ENCODE data around the gene PHF21B. TPM values are rescaled to one million over a fixed set of nuclear protein-coding genes. Genes with fewer than 3 reads are reported as not detected.
"Not testable (repeated sequence)": the region's sequence is repeated elsewhere in the genome, so short reads cannot be mapped to it uniquely, and the experiment has no call there.

The PHF21B gene
- total RNA-seq, 3 donors from 2014 or later (not counting 1 experiment from before 2014, with no cell fraction given), result not detected

DNA sequence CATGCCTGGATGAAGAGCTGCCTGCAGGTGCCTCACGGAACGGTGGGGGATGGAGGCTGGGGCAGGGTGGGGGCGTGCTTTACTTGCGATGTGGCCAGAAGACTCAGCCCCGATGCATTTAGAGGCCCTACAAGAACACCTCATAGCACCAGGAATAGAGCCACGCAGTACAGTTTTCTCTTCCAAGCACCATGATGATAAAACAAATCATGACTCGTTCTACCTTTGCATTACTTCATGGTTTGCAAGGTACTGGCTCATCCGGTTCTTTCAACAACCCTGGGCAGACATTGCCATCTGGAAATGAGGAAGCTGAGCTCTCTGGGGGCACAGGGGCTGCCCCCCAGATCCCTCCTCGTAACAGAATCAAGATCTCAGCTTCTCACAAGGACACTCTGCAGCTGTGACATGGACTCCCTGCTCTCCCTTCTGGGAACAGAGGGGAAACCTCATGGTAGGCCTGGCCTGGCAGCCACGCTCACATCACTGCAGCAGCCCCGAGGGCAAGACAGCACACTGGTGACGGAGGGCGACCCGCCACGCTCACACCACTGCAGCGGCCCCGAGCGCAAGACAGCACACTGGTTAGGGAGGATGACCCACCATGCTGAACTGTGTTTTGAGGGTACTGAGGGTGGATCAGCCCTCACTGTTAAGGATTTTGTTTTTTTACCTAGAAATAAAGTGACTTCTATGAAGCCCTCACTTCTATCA, 46.9 kb downstream of the PHF21B start:
- WGBS (ENCODE audit: insufficient coverage), result 90% methylated on average over 18 of the region's 18 CpGs

DNA sequence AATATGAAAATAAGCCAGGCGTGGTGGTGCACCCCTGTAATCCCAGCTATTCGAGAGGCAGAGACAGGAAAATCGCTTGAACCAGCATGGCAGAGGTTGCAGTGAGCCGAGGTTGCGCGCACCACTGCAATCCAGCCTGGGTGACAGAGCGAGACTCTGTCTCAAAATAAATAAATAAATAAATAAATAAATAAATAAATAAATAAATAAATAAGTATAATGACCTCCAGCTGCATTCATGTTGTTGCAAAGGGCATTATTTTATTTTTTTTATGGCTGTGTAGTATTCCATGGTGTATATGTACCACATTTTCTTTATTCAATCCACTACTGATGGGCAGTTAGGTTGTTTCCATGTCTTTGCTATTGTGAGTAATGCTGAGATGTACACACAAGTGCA, 48.1 kb downstream of the PHF21B start:
- WGBS (ENCODE audit: insufficient coverage), result 92% methylated on average over 4 of the region's 7 CpGs
- DNase-seq; H3K9me3 Mint-ChIP-seq; intact Hi-C loops (cut with micrococcal nuclease); H3K36me3 ChIP-seq (ENCODE audit: control insufficient read depth, insufficient read depth, low read length); H3K4me1 Mint-ChIP-seq; H3K4me3 ChIP-seq (ENCODE audit: low read length); H3K27me3 Mint-ChIP-seq (ENCODE audit: low read depth in 2 of 2); H3K9me3 ChIP-seq (ENCODE audit: control insufficient read depth, insufficient read depth, low read length); H3K4me3 Mint-ChIP-seq; H3K4me1 ChIP-seq (ENCODE audit: control insufficient read depth, insufficient read depth, low read length); H3K27ac ChIP-seq (ENCODE audit: low read length); H3K27me3 ChIP-seq (ENCODE audit: control insufficient read depth, insufficient read depth, low read length); H3K36me3 Mint-ChIP-seq; ATAC-seq; H3K27ac Mint-ChIP-seq: not testable (repeated sequence)

More for the DNA sequence above, 46.9 kb downstream of the PHF21B start:
- TF ChIP-seq, protein P1, sequence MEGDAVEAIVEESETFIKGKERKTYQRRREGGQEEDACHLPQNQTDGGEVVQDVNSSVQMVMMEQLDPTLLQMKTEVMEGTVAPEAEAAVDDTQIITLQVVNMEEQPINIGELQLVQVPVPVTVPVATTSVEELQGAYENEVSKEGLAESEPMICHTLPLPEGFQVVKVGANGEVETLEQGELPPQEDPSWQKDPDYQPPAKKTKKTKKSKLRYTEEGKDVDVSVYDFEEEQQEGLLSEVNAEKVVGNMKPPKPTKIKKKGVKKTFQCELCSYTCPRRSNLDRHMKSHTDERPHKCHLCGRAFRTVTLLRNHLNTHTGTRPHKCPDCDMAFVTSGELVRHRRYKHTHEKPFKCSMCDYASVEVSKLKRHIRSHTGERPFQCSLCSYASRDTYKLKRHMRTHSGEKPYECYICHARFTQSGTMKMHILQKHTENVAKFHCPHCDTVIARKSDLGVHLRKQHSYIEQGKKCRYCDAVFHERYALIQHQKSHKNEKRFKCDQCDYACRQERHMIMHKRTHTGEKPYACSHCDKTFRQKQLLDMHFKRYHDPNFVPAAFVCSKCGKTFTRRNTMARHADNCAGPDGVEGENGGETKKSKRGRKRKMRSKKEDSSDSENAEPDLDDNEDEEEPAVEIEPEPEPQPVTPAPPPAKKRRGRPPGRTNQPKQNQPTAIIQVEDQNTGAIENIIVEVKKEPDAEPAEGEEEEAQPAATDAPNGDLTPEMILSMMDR (IDR thresholded peaks at IDR 0.05), result no peak
- H3K27me3 ChIP-seq (ENCODE audit: control insufficient read depth, insufficient read depth, low read length), result no peaks in the 10 kb centered on the region
- H3K4me1 ChIP-seq (ENCODE audit: control insufficient read depth, insufficient read depth, low read length), result no peaks in the 10 kb centered on the region
- no peak for ATAC-seq
- no peaks in the 10 kb centered on the region for H3K9me3 ChIP-seq (ENCODE audit: control insufficient read depth, insufficient read depth, low read length)
- no peak for DNase-seq
- Mint-ChIP-seq H3K9me3 (no peaks in the 10 kb centered on the region), H3K4me1 (no peaks in the 10 kb centered on the region), H3K36me3 (no peaks in the 10 kb centered on the region), H3K27ac (no peak overlapping the region), H3K27me3 (ENCODE audit: low read depth in 2 of 2) (peaks cover 0 to 10% of the 10 kb centered on the region in 2 donors), H3K4me3 (no peak overlapping the region)
- intact Hi-C loops (cut with micrococcal nuclease), result no loop called here
- no peak overlapping the region for H3K27ac ChIP-seq (ENCODE audit: low read length)
- no peak overlapping the region for H3K4me3 ChIP-seq (ENCODE audit: low read length)
- no peaks in the 10 kb centered on the region for H3K36me3 ChIP-seq (ENCODE audit: control insufficient read depth, insufficient read depth, low read length)

DNA sequence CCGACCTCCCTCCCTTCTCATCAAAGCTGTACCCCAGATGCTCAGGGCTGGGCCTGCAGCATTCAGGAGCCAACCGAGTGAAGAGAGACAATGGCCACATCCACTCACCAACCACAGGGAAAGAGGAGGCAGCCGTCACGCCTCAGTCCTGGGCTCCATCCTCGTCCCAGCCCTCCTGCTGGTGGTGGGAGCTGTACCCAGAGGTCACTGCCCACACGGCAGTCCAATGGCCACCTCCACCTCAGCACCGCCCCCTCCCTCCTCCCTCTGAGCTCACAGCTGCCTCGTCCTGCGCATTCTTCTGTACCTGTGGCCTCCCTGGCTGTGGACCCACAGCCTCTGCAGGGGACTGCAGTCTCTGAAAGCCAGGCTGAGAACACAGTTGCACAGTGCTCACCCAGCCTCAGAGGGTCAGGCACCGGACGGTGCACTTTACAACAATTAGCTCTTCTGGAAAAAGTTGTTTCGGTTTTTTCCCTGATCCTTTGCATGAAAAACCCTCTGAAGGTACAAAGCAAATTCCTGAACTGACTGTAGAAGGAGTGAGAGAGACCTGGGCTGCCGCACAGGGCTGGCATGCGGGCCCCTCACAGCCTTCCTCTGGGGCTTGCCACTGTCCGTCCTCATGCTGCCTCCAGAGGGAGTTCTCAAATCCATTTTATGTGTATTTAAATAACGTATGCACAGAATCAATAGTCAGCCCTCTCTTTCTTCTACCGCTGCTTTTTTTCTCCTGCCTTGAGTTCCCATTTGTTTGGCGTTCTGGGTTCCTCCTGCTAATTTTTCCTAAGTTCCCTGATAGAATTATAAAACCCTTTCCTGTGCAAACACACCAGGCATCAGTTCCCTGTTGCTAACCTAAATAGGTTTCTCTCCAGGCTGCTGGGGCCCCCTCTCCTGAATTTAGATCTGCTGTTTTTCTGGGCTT, 52.7 kb downstream of the PHF21B start:
- H3K27ac ChIP-seq (ENCODE audit: low read length), result no peak overlapping the region
- Mint-ChIP-seq H3K36me3 (no peaks in the 10 kb centered on the region), H3K4me3 (no peak overlapping the region), H3K27ac (no peak overlapping the region), H3K9me3 (no peaks in the 10 kb centered on the region), H3K4me1 (no peaks in the 10 kb centered on the region), H3K27me3 (ENCODE audit: low read depth in 2 of 2) (peaks cover 6 to 8% of the 10 kb centered on the region in 2 donors)
- DNase-seq (no peak), ATAC-seq (no peak)
- no peak overlapping the region for H3K4me3 ChIP-seq (ENCODE audit: low read length)
- intact Hi-C loops (cut with micrococcal nuclease), result no loop called here
- TF ChIP-seq, protein P1 (IDR thresholded peaks at IDR 0.05), result no peak
- WGBS (ENCODE audit: insufficient coverage), result 73% methylated on average over 18 of the region's 18 CpGs
- H3K4me1 ChIP-seq (ENCODE audit: control insufficient read depth, insufficient read depth, low read length), result no peaks in the 10 kb centered on the region
- no peaks in the 10 kb centered on the region for H3K9me3 ChIP-seq (ENCODE audit: control insufficient read depth, insufficient read depth, low read length)
- H3K36me3 ChIP-seq (ENCODE audit: control insufficient read depth, insufficient read depth, low read length), result no peaks in the 10 kb centered on the region
- H3K27me3 ChIP-seq (ENCODE audit: control insufficient read depth, insufficient read depth, low read length), result no peaks in the 10 kb centered on the region

DNA sequence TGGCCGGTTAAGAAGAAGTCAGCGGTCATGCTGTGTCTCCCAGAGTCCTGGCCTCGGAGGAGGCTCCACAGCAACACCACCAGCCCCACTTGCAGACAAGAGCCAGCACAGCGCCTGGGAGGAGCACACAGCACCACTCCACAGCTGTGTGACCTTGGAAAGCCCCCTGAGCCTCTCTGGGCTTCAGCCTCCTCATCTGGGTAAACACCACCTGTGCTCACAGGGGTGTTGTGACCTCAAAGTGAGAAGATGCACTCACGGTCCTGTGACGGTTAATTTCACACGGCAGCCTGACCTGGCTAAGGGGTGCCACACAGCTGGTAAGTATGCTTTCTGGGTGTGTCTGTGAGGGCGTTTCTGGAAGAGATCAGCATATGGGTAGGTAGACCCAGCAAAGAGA, 54.7 kb downstream of the PHF21B start:
- no peaks in the 10 kb centered on the region for H3K36me3 Mint-ChIP-seq
- Histone ChIP-seq H3K4me1 (ENCODE audit: control insufficient read depth, insufficient read depth, low read length) (no peaks in the 10 kb centered on the region), H3K4me3 (ENCODE audit: low read length) (no peak overlapping the region), H3K36me3 (ENCODE audit: control insufficient read depth, insufficient read depth, low read length) (no peaks in the 10 kb centered on the region), H3K9me3 (ENCODE audit: control insufficient read depth, insufficient read depth, low read length) (no peaks in the 10 kb centered on the region), H3K27me3 (ENCODE audit: control insufficient read depth, insufficient read depth, low read length) (no peaks in the 10 kb centered on the region), H3K27ac (ENCODE audit: low read length) (no peak overlapping the region)
- H3K4me1 Mint-ChIP-seq, result no peaks in the 10 kb centered on the region
- H3K27ac Mint-ChIP-seq, result no peak overlapping the region
- intact Hi-C loops (cut with micrococcal nuclease), result no loop called here
- ATAC-seq, result no peak
- H3K4me3 Mint-ChIP-seq, result no peak overlapping the region
- WGBS (ENCODE audit: insufficient coverage), result 79% methylated on average over 8 of the region's 8 CpGs
- no peaks in the 10 kb centered on the region for H3K9me3 Mint-ChIP-seq
- TF ChIP-seq, protein P1 (IDR thresholded peaks at IDR 0.05), result no peak
- no peak for DNase-seq
- peaks cover 6 to 8% of the 10 kb centered on the region in 2 donors for H3K27me3 Mint-ChIP-seq (ENCODE audit: low read depth in 2 of 2)

Data from natural killer cell (primary cell).